NCI-H510A (cell line): ENCODE data around the gene HGFAC.

Experiments
- DNase-seq: peaks from one replicate; lab custom pipeline; 2025; lab: John Stamatoyannopoulos, UW

HGFAC gene

DNA sequence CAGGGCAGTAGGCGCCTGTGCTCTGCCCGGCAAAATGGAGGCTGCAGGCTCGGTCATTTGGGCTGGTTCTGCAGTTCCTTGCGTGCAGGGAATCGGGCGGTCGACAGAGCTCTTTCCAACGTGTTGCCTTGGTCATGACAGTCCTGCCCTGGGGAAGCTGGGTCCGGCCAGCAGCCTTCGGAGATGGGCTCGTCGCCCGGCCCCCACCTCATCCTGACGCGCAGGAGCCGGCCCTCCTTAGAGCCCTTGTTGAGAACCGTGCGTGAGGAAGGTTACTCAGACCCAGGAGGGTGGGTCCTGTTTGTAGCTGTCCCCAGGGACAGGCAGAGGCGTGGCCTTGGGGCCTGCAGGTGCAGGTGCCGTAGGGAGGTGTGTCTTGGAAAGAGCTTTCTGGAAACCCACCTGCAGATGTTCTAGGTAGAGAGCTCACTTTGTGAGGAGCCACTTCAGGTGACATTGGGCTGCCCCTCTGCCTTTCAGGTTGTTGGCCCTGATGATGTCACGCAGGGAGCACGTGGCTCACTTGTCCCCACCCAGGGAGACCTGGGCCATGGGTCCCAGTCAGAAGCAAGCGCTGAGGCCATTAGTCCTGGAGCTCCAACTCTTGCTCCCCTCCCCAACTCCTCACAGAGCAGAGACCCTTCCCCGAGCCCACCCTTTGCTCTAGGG lies 15.2 kb upstream of the HGFAC start:
- DNase-seq: peak; percentile 26

DNA sequence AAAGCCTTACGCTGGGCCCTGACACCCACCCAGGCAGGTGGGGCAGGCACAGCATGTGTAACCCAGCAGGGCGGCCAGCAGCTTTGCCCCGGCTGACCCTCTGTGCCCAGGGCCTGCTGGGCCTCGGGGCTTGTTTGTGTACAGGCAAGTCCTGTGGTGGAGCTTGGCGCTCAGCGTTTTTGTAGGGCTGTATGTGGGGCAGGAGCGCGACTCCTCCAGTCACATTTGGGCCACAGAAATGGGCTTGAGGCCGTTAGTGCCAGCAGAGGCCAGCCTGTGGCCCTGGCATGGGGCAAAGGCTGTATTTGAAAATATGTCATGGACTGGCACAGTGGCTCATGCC lies 14.7 kb upstream of the HGFAC start:
- DNase-seq: no peak

DNA sequence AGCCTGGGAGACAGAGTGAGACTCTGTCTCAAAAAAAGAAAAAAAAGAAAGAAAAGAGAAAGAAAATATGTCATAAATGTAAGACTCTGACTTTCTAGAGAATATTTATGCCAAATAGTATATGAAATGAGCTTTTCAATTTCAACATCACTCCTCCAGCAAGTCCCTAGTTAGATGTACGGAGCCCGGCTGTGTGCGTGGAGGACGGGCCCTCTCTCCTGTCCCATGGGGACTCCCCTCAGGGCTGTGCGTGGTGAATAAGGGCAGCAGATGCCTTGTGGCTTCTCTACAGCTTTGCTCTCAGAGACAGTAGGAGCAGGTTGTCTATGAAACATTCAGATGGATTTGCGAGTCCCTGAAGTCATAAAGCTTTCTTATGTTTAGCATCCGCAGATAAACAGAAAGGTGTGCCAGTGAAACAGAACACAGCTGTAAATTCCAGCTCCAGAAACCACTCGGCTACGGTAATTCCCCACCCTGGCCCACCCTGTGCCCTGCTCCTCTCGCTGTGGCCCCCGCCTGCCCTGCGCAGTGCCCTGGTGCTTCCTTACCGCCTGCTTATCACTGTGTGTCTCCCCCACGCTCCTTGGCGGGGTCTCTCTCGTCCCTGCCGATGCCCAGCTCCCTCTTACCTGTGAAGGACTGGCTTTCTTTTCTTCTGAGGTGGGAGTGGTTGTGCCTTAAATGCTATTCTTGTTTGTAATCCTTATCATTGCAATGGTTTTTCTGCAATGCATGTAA lies 13.9 kb upstream of the HGFAC start:
- DNase-seq: no peak

- DNase-seq: no peak
These were observed 12.1 kb upstream of the HGFAC start for GRCh38 chr4:3429651-3430050.

- no peak for DNase-seq
These were observed 11.2 kb upstream of the HGFAC start for GRCh38 chr4:3430524-3430923.

GRCh38 chr4:3431446-3431993 lies 10.2 kb upstream of the HGFAC start:
- no peak for DNase-seq

GRCh38 chr4:3432381-3432790 lies 9.4 kb upstream of the HGFAC start:
- no peak for DNase-seq

GRCh38 chr4:3433138-3433869 lies 8.5 kb upstream of the HGFAC start:
- no peak for DNase-seq

- DNase-seq: no peak
These were observed 6.7 kb upstream of the HGFAC start for GRCh38 chr4:3434881-3435685.

DNA sequence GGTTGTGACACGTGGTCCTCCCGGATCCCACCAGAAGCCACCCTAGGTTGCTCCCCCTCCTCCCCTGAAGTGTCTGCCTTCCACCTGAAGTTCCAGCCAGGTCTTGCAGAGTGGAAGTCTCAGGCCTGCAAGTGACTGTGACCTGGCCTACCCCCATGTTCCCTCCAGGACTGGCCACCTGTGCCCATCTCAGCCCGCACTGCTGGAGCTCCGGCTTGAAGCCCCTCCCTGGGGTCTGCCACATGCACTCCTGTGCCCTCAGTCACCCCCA lies 6.1 kb upstream of the HGFAC start:
- DNase-seq: no peak

DNA sequence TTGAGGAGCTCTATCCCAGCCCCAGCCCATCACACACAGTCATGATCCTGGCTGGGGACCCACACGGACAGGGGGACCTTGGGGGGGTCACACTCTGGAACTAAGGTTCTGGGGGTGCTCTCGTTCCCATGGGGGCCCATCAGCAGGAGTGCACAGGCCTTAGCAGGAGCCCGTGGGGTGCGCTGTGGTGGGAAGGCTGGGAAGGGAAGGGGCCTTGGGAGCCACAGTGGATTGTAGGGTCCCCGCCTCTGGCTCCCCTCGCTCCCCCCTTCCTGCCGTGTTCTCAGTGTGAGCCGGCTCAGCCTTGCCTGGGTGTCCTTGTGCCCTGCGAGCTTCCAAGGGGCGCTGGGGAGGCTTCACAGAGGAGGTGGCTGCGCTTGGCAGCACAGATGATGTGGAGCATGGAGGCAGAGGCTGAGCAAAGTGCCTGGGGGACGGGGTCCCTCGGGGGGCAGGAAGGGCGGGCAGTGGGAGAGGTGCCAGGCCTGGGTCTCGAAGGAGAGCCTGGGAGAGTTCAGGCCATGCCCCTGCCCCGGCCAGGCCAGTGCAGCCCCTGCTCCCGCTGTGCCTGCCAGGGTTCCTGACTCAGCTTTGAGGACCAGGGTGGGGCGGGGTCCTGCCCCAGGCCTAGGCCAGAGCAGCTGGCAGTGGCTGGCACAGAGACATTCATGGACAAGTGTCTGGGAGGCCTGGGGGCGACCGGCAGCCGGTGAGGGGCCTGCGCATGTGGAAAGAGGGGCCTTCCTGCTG lies 5.5 kb upstream of the HGFAC start:
- no peak for DNase-seq

DNA sequence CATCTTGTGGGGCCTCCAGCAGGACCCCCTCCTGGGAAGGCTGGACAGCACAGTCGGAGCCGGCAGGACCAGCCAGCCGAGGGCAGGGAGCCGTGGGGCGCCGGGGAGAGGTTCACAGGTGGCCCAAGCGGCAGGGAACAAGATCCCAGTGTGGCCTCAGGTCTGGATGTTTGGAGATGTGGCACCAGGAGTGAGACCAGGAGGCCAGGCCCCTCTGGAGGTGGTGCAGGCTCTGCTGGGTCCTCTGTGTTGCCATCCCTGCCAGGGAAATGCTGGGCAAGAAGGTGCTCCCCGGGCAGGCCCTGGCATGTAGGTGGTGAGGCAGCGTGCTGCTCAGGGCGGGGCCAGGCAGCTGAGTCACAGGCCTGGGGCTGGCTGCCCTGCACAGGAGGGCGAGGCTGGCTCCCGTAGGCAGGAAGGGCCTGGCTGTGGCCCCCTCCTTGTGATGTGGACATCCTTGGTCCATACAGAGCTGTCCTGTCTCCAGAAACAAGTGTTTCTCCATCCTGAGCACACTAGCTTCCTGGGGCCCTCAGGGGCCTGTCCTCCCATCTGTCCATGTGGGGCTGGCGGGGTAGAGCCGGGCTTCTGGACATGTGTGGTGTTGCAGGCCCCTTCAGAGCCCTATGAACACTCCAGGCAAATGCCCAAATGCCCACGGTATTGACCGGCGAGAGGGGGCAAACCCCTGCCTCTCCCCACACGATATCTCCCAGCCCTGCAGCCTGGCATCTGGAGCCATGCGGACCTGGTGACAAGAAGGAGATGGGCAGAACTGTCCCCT lies 4.8 kb upstream of the HGFAC start:
- DNase-seq: peak; percentile 69

DNA sequence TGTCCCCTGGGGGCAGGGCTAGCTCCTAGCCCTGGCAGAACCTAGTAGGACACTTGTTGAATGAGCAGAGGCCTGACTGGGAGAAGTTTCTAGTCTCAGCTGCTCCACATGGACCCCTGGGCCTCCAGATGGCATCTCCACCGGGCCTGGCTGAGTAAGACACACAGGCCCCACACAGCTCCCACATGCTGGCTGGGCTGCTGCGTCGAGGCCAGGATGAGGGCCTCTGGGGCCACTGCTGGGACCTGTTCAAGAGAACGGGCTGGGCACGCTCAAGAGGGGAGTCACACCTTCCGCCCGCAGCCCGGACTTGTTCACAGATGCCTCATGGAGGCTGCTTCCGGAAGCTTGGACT lies 4.2 kb upstream of the HGFAC start:
- DNase-seq: no peak

- DNase-seq: no peak
These were observed 3.5 kb upstream of the HGFAC start for GRCh38 chr4:3437998-3438846.

DNA sequence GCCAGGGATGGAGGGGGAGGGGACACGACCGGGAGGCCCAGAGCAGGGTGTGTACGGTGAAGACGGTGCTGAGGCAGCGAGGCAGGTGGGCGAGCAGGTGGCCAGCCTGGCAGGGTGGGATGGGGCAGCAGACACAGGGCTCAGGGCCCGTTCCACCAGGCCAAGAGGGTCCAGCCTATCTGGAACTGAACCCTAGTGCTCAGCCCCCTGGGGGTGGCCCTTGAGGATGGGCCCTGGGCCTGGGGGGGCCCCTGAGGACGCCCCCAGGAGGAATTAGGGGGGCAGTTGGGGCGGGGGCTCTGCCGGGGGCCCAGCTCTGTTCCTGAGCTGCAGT lies 3.0 kb upstream of the HGFAC start:
- DNase-seq: no peak

DNA sequence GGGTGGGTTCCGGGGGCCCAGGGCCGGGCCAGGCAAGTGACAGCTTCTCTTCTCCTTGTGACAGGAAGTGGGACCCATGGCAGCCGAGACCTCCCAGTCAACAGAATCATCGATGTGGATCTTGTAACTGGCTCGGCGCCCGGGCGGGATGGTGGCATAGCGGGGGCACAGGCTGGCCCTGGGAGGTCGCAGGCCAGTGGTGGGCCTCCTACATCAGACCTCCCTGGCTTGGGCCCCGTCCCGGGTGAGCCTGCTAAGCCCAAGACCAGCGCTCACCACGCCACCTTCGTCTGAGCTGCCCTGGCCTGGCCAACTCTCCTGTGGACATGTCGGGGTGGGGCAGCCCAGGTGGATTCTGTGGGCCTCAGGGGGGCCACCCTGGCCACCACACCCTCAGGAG lies 2.4 kb upstream of the HGFAC start:
- no peak for DNase-seq

DNA sequence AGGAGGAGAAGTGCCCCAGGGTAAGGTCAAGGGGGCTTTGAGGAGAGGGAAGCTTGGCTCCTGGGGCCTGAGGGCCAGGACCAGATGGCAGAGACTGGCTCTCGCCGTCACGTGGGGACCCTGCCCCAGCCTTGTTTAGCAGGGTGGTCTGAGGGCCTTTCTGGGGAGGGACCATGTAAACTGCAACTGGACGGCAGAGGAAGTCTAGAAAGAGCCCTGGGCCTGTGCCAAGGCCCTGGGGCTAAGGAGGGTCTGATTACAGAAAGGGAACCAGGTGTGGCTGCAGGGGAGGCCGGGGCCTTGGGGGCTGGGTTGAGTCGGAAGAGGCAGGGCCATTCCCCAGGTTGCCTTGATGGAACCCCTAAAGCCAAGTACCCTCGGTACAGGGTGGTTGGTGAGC lies 1.8 kb upstream of the HGFAC start:
- DNase-seq: no peak

GRCh38 chr4:3440979-3441500 lies 728 bp upstream of the HGFAC start:
- no peak for DNase-seq

GRCh38 chr4:3442460-3442958 lies 741 bp downstream of the HGFAC start:
- no peak for DNase-seq
